GM20431 (cell line): ENCODE data around the gene KANSL1.

Source experiments
- in situ Hi-C: fragments of 300-500 bp; cut with MseI, MboI; formaldehyde crosslinking; loops from one replicate; pipeline ENCODE4 v1.15.0; 2020; ENCODE audit warnings: low sequenced_read_pairs; ENCODE audit not compliant: unreplicated experiment

KANSL1 gene

DNA sequence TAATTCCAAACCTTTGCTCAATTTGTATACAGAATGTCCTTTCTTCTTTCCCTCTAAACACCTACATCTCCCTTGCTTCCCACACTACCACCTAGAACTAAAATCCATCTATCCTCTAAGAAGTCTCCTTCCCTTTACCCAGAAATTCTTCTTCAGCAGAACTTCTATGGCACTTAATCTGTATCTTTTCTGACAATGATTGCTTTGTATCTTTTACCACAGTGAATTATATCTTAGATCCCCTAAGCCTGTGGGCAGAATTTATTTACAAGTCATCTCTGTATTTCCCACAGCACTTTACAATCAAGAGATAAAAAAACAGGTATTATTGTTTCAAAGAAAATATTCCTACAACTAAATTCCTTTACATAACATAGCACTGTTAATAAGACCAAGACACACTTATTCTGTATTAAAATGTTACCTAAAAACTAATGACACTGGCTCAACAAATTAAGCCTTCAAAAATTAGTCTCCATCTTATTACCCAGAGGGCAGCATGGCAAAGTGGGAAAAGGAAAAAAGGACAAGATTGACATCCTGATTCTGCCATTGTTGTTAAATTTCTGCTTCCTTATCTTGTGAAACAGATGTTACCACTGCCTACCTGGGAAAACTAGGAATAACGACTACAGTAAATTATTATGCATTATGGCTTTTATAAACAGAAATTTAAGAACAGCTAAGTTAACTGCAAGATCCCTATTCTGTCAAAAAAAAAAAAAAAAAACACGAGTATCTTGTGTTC lies 42.8 kb downstream of the KANSL1 start:
- in situ Hi-C loops: no loop called here

DNA sequence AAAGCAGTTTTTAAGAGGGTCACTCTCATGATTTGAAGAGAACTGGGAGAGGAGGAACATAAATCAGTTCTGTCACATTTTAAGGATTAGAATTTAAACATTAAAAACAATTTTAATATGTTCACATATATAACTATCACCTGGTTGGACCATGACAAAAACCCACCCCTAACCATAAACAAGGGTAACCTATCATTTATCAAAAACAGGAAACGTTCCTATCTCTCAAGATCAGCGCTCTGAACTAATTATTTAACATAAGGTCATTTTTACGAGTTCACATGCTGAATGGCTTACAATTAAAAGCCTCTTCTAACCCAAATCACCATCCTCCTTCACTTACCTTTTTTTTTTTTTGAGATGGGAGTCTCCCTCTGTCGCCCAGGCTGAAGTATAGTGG lies 45.0 kb downstream of the KANSL1 start:
- in situ Hi-C loops: no loop called here

- in situ Hi-C loops: no loop called here
Observed at GRCh38 chr17:46147296-46147695, 45.9 kb downstream of the KANSL1 start.

DNA sequence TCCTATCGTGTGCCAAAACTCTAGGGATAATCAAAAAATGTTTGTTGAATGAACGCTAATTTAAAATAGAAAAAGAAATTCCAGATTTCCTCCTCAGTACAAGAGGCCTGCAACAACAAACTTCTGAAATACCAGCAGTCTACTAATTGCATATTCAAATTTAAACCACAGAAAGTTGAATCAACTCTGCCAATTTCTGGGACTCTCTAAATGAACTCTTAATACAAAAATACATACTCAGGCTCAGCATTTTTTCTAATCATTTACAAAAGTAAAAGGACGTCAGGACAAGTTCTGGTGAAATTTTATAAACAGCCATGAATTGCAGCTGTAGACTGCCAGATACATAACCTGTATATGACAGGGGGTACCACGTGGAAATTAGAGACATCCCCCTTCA lies 49.0 kb downstream of the KANSL1 start:
- in situ Hi-C loops: no loop called here

DNA sequence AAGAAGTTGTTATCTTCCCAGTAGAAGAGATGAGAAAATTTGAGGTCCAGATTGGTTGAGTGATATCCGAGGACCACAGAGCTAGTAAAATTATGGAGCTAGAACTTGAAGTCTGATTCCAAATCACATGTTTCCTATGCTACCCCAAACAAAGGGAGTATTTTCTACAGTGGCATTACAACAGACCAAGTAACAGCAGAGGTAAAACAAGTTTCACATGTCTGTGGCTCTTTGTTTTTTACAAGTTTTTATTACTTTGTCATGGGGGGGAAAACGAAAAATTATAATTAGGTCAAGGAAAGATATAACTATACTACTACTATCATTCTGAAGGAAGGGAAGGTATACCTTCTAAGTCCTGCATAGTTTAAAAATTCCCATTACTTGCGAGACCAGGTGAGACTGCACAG lies 49.4 kb downstream of the KANSL1 start:
- in situ Hi-C loops: no loop called here

DNA sequence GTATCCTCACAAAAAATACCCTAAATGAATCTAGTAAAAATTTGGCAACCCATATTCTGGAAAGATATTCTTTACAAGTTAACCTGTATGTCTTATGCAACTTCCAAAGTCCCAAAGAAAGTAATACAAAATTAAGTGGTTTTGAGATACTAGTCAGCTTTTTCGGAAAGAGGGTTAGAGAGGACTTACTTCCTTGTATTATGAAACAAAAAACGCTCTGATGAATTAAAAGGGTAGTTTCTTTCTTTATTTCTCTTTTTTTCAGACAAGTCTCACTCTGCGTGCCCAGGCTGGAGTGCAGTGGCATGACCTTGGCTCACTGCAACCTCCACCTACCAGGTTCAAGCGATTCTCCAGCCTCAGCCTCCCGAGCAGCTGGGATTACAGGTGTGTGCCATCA lies 51.6 kb downstream of the KANSL1 start:
- in situ Hi-C loops: no loop called here

DNA sequence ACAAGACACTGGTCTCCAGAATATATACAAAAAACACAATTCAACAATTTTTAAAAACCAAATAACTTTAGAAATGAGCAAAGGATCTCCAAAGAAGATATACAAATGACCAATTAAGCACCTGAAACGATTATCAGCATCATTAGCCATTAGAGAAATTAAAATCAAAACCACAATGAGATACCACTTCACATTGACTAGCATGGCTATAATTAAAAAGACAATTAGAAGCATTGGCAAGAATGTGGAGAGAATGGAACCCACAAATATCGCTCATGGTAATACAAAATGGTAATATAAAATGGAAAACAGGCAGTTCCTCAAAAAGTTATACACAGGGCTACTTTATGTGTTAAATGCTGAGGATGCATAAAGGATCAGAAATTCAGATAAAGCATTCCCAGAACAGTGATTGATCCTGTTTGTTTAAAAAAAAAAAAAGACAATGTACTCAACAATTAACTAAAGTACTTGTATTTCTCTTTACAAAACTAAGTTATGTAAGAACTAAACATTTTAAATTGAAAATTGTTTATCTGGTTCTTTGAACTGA lies 52.5 kb downstream of the KANSL1 start:
- in situ Hi-C loops: no loop called here

- in situ Hi-C loops: no loop called here
Observed at GRCh38 chr17:46139432-46140210, 53.6 kb downstream of the KANSL1 start.

DNA sequence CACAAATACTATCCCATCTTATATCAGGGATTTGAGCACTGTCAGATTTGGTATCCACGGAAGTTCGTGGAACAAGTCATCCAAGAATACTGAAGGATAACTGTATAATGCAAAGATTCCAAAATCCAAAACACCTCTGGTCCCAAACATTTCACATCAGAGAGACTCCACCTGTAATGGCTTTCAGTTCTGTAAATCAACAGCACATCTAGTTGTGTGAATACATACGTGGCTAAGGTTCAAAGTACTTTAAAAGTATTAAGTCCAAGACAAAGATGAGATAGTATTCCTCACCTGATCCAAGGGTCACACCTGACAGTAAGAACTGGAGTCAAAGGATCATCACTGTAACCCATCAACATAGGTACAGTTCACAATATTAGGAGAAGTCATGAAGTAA lies 54.8 kb downstream of the KANSL1 start:
- in situ Hi-C loops: no loop called here

- in situ Hi-C loops: no loop called here
Observed at GRCh38 chr17:46136820-46137219, 56.4 kb downstream of the KANSL1 start.

DNA sequence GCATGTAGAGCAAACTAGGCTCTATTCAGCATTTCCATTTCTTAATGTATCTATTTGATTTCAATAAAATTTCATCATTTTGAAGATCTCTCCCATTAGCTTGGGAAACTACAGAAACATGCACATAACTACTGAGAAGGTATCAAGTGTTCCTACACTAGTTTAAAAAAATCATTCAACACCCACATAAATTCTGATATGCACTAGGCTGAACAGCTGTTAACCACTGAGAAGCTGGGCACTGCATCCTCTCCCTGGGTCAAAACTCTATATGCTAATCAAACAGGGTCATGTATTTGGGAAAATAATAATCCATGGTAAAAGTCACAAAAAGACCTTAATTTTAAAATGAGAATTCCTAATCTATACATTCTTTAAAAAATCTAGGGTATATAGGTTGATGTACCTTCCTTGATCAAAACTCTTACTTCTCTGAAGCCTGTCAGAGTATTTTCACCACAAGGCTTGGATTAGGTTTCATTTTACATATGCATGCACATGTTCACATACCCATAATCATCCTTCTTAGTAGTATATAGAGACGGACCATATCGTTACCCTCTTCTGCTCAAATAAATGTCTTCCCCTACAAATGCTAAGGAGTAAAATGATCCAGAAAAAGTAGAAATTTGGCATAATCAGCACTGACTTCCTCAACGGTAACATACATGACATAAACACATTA lies 57.2 kb downstream of the KANSL1 start:
- in situ Hi-C loops: no loop called here

DNA sequence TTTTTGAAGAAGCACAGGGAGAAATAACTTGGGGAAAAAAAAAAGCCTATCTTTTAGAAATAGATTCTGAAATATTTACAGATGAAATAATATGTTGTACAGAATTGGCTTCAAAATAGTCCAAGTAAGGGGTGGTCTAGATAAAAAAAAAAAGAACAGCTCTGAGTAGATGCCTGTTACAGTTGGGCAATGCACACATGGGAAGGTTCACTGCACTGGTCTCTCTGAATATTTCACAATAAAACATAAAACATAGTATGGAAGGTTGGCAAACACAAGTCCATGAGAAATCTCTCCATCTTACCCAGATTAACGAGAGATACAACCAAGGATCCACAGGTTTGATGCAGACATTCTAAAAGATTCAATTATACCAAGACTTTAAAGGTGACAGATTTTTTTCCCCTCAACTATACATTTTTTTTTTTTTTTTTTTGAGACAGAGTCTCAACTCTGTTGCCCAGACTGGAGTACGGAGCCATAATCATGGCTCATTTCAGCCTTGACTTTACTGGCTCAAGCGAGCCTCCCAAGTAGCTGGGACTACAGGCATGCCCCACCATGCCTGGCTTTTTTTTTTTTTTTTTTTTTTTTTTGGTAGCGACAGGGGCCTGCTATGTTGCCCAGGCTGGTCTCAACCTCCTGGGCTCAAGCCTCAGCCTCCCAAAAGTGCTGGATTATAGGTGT lies 58.0 kb downstream of the KANSL1 start:
- in situ Hi-C loops: no loop called here

DNA sequence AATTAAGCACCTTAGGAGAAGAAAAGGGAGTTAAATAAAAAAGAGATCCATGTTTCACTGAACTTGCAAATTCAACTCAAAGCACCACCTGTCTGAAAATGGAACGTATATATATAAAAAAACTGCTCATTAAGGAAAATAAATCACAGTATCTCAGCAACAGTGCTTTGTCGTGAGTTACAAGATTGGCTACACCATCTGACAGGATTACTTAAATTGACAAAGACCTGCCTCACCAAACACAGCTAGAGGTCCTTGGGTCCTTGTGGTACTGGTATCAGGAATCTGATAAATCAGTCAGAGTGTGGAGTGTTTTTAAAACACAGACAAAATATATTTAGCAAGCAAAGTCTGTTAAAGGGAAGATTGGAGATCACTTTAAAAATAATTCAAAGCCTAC lies 63.9 kb downstream of the KANSL1 start:
- in situ Hi-C loops: no loop called here

DNA sequence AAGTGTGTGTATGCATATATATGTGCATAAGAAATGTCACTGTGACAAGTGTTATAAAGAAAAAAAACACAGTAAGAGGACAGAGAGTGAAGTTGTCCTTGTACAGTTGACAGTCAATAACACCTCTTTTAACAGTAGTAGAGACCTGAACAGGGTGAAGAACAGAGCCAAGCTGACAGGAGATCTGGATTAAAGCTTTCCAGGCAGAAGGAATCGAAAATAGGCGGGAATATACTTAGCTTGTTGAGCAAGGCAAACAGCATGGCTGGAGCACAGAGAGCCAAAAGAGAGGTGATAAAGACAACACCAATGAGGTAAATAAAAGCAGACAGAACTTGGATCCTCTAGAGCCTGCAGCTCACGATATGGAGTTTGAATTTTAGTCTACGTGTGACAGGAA lies 64.8 kb downstream of the KANSL1 start:
- in situ Hi-C loops: no loop called here

- in situ Hi-C loops: no loop called here
Observed at GRCh38 chr17:46127524-46127923, 65.7 kb downstream of the KANSL1 start.

GRCh38 chr17:46126840-46127239 lies 66.4 kb downstream of the KANSL1 start:
- in situ Hi-C loops: no loop called here

DNA sequence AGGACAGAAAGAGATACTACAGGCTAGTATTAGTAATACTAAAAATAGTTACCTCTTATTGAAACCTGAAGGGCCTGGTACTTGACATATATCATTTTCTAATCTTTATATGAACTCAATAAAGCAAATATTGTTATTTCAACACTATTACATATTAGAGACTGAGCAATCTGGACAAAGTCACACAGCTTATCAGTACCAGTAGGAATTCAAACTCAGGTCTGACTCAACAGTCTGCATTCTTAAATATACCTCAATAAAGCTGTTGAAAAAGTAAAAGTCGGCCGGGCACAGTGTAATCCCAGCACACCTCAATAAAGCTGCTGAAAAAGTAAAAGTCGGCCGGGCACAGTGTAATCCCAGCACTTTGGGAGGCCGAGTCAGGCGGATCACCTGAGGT lies 67.4 kb downstream of the KANSL1 start:
- in situ Hi-C loops: no loop called here

GRCh38 chr17:46124695-46125592 lies 68.3 kb downstream of the KANSL1 start:
- in situ Hi-C loops: no loop called here

DNA sequence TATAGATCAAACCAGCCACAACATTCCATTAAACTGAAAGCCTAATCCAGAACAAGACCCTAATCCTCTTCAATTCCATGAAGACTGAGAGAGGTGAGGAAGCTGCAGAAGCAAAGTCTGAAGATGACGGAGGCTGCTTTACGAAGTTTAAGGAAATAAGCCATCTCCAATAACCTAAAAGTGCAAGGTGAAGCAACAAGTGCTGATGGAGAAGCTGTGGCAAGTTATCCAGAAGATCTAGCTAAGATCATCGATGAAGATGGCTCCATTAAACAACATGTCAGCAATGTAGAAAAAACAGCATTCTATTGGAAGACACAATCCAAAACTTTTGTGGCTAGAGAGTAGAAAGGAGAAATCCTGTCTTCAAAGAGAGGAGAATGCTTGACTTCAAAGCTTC lies 69.6 kb downstream of the KANSL1 start:
- in situ Hi-C loops: no loop called here
